DMS114 treated with DMSO at 0.1 percent for 48 hours (cell line): ENCODE data around the gene GSTCD.
"Not testable (repeated sequence)": the region's sequence is repeated elsewhere in the genome, so short reads cannot be mapped to it uniquely, and the experiment has no call there.

Source experiments
- DNase-seq: peaks from one replicate; lab custom pipeline; 2025; ENCODE audit not compliant: unreplicated experiment; lab: John Stamatoyannopoulos, UW

The GSTCD gene, protein sequence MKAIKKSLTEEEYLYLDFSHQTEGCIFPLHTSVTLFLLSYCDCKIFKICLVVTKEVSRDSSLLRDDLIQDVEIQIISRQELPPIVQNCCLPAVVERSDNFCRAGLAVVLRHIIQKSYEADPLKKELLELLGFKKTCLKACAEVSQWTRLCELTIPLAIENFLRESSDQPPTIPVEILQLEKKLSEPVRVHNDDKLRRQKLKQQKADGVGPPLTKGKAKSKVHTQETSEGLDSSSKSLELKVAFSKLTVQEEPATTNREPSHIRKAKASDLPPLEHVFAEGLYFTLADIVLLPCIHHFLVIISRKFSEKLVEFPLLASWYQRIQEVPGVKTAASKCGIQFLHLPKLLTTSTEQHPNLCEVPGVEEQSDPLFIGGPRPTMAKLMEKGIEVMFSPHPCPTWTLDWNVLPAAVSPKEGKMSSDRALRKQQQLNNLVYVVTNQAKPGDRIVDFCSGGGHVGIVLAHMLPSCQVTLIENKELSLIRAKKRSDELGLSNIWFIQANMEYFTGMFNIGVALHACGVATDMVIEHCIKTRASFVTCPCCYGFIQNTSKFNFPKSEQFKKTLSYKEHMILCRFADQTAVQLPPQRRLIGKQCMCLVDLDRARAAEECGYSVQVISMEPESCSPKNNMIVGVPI

DNA sequence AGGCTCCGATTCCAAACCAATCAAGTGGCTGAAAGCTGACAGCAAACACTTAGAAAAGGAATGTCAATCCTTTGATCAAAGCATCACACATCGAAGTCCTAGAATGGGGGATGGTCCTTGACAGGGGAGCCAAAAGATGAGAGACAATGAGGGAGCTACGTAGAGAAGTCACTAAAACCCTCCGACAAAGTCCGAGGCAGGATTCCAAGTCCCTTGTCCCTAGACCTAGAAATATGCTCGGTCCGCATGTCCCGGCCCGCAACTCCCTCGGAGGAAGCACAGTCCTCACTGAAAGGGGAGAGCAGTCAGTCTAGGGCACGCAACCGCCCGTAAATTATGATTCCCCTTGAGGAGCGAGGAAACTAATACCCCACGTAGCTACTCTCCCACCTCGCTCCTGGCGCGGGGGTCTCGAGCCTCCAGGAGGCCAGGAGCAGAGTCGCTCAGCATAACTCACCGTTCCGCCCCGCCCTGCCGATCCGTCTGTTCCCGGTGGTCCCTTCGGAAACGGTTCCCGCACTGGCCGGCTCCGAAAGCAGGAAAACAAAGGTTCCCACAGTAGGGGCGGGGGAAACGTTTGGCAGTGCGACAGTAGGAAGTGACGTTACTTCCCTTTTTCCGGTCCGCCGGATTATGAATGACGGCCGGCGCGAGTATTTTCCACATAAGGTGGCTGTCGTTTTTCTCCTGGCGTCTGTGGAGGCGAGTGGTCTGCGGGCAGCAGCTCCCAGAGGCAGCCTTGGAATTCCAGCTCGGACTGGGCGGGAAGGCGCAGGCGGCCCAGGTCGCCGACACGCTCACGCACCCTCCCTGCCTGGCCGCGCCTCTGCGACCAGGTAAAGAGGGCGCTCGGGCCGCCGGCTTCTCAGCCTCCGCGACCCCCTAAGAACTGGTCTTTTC, at the start of gene GSTCD, which contains the start of gene INTS12:
Gene GSTCD (plus strand): TSS at position 604 of the 900 bp plus-strand sequence. CDS start 8,830 bp downstream, outside the sequence.
Gene INTS12 (minus strand): TSS at position 509 of the 900 bp plus-strand sequence. CDS start 8,684 bp downstream, outside the sequence.
- peak; percentile 72 for DNase-seq

DNA sequence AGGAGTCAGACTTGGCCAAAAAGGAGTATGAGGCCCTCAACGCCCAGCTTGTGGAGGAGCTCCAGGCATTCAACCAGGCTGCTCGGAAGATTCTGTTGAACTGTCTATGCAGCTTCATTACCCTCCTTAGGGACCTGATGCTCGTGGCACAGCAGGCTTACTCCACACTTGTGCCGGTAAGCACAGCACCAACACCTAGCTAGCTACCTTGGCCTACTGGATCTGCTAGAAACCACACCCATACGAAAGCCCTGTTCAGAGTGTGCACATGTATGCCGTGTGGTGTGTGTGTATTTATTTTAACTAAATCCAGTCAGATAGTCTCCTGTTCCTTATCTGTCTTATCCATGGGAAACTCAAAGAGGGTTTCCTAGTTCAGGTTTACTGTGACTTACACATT, 49.4 kb upstream of the GSTCD start:
- DNase-seq: no peak

DNA sequence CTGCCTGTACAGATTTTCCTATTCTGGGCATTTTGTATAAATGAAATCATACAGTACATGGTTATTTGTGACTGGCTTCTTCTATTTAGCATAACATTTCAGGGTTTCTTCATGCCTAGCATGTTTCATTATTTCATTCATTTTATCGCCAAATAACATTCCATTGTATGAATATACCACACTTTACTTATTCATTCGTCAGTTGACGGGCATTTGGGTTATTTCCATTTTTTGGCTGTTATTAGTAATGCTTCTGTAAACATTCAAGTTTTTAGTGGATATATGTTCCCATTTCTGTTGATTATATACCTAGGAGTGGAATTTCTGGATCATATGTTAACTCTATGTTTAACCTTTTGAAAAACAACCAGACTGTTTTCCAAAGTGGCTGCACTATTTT, 47.6 kb upstream of the GSTCD start:
- DNase-seq: no peak

DNA sequence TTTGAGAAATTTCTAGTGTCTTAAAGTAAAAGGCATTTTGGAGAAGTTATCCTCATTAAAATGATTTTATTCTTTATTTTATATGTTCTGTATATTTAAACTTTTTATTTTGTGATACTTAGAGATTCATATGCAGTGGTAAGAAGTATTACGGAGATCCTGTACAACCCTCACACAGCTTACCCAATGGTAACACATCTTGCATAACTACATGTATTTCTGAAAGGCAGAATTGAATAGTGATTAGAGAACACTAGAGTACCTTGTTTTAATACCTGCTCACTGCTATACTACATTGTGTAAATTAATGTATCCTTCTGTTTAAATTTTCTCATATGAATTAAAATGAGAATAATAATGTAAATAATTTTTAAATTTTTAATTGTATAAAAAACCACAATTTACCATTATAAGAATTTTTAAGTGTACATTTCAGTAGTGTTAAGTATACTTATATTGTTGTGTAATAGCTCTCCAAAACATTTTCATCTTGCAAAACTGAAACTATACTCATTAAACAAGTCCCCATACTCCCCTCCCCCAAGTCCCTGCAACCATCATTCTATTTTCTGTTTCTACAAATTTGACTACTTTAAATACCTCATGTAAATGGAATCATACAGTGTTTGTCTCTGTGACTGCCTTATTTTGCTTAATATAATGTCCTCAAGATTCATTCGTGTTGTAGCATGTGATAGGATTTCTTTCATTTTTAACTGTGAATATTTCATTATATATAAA, 45.5 kb upstream of the GSTCD start:
- no peak for DNase-seq

DNA sequence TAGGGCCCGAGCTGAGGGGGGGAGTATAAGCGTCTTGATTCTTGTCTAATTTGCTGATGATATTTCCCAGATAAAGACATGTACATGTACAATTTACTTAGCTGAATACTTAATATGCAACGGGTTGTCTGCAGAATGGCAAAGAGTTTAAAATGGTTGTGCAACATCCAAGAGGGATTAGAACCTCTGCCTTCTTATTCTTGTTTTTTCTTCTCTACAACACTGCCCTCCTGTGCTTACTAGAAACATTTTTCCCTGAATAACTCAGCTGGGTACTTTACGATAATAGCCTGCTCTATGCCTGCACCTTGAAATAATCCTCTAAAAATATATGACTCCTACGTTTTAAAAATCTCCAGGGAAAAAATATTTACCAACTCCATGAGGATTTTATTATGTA, 41.9 kb upstream of the GSTCD start:
- DNase-seq: peak; percentile 2

DNA sequence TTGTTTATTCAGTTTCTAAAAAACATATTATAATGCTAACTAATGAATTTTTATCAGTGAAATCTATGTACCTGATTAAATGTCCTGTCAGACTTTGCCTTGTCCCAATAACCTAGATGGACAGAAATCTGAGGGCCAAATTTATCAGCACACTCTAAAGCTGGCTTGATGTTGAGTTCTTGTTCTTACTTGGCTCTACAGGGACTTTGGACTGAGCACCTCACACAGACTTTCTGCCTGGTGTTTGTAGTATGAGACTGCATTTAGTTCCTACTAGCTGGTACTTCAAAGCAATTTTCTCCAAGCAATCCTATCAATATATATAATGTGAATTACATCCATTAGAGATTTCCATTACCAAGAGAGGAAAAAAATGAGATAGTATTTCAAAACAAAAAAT, 37.9 kb upstream of the GSTCD start:
- no peak for DNase-seq

DNA sequence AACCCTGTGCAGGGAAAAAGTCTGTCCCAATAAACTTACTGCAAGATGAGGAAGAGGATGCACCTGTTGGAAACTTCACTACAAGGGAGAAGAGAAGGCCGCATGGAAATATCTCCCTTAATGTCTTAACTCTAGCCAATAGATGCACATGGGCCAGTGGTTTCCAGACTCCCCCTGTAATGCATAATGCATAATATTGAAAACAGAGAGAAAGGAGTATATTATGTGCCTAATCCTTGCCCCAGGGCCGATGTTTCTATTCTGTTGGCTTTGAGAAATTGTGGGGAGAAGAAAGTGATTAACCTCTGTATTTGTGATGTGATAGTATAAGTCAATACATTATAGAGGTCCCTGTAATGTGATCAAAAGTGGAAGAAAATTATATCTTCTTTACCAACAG, 37.3 kb upstream of the GSTCD start:
- no peak for DNase-seq

DNA sequence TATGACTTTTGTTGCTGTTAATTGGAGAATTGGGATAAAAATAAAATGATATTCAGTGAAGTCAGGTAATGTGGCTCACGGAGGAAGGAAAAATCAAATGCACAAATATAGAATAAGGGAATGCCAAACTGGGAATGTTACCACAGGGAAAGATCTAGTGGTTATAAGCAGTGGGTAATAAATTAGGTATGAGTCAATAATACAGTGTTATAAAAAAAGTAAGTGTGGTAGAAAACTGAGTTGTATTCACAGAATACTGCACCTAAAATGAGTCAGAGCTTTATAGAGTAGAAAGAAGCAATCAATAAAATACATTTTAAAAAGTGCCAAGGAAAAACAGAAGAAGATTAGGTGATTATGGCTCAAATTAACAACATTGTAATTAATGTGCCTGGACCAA, 34.6 kb upstream of the GSTCD start:
- DNase-seq: no peak

DNA sequence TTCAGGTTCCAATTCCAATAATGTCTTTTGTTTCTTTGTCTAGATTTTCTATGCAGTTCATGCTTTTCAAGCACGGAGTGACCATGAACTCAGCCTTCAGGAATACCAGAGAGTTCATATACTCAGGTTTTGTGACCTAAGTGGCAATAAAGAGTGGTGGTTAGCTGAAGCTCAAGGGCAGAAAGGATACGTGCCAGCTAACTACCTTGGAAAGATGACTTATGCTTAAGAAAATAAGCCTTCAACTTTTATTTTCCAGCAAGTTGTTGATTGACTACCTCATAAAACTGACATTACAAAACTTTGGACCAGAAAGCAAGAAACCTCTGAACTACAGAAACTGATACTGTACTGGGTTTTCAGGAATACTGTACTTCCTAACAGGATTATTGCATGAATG, 30.9 kb upstream of the GSTCD start:
- DNase-seq: no peak

DNA sequence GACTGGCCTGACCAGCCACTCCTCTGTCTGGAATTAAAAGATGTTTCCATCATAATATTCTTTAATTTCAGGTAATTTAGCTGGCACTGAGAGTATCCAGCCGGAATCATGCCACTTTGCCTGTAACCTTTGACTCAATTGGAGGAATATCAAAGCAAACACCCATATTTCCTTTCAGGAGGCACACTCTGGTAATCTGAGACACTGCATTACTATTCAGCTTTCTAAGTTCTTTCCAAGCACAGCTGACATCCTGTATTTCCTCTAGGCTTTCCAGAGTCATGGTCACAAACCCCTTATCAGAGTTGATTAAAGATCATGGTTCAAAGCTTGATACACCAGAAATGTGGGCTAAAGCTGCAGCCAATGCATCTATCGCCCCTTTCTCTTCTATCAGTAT, 29.4 kb upstream of the GSTCD start:
- no peak for DNase-seq

DNA sequence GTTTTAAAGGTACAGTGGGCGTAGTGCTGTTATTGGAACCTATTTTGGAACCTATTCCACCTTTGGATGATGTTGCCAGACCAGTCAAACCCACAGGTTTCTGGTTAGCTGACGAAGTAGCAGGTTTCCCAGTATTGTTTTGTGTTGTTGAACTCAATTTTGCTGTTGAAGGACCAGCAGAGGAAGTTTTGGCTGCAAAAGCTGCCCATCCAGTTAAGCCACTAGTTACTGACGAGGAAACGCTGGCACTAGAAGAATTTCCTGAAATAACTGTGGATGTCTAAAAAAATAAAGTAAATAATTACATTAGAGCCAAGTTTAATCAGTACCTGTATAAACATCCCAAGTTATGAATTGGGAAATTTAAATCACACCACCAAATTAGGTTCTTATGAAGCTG, 25.5 kb upstream of the GSTCD start:
- DNase-seq: no peak

DNA sequence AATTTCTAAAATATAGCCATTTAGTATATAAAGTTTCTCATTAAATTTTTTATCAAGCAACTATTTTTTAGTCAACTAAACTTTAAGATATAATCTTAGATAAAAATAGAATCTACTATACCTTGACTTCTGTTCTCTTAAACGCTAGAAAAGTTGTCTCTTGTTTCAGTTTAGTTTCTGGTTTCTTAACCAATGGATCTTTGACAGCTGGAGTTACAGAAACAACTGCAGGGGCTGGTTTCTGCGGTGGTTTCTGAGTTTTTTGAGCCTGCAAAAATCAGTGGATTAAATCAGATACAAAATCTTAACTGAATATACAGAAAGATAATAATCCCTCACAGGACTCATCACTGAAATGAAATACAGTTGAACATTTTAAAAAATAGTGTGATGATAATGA, 22.0 kb upstream of the GSTCD start:
- DNase-seq: no peak

DNA sequence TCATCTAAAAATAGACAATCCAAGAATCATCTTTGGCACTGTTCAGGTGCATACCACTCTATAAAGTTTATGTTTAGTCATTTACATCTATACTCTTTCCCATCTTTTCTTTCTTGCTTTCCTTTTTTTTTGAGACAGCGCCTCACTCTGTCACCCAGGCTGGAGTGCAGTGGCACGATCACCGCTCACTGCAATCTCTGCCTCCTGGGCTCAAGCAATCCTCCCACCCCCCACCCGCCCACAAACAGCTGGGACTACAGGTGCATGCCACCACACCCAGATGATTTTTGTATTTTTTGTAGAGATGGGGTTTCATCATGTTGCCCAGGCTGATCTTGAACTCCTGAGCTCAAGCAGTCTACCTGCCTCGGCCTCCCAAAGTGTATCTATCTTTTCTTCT, 13.8 kb upstream of the GSTCD start:
- DNase-seq: not testable (repeated sequence)

DNA sequence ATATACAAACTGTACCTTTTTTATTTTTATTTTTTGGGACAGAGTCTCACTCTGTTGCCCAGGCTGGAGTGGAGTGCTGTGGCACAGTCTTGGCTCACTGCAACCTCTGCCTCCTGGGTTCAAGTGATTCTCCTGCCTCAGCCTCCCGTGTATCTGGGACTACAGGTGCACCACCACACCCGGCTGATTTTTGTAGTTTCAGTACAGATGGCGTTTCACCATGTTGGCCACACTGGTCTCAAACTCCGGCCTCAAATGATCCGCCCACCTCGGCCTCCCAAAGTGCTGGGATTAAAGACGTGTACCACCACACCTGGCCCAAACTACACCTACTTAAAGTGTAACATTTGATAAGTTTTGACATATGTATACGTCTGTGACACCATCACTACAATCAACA, 12.8 kb upstream of the GSTCD start:
- not testable (repeated sequence) for DNase-seq

DNA sequence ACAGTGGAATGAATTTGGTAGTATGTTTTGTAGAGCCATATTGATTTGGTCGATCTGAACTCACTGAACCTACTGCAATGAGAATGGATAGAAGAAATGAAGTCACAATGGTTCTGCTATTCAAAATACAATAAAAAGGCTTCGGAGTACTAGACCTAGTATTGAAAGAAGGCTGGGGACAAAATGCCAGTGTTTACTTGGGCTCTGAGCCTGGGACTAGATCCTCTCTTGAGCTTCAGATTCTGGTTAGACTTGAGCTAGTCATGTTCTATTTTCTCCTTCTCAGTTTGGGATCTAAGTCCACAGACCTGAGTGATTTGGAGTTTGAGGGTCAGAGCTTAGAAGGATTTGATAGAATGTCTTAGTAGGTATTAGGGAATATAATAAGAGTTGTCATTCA, 10.0 kb upstream of the GSTCD start:
- DNase-seq: no peak

DNA sequence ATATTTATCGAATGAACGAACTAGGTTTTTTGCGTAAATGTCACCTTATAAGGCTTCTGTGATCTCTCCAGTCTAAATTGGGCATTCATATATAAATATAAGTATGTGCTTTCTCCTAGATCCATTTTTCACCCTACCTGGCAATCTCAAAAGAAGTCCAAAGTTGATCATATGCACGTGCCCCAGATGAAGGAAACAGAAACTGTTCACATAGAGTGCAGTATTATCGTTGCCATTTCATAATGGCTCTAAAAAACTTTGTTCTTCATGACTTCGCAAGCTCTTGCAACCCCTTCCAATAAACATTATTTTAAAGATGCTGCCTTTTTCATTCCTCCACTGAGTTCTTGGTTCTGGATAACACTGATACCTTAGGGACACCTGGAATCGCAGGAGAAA, 803 bp upstream of the GSTCD start:
- DNase-seq: no peak

DNA sequence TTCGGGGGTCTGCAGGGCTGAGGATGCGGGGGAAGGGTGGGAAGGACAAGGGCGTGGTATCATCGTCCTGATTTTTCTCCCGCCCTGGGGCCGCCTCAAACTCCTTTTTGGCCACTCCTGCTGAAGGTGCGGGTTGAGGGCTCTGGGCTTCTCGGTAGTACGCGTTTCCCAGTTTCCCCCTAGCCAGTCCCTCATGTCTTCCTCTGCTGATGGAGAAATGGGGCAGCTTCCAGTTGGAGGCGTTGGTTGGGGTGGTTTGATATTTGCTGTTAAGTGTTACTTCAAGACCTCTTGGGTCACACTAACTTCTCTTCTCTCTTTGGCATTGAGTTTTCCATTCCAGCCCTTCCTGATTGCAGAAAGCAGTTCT, 482 bp downstream of the GSTCD start:
- peak; percentile 20 for DNase-seq

DNA sequence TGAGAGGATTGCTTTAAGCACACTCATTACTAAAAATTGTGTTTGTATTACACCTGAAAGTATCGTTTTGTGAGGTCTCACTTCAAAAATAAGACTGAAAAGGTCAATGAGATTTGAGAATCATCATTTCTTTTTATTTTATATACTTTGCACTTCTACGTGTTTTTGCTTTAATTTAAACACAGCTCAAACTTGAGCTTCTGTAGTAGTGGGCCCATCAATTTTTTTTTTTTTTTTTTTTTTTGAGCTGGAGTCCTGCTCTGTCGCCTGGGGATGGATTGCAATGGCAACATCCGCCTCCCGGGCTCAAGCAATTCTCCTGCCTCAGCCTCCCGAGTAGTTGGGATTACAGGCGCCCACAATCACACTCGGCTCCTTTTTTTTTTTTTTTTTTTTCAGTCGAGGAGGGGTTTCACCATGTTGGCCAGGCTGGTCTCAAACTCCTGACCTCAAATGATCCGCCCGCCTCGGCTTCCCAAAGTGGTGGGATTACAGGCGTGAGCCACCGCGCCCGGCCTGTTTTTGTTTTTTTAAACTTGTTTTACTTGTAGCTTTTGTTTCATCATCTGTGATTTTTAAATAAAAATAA, 1.5 kb downstream of the GSTCD start:
- DNase-seq: no peak

DNA sequence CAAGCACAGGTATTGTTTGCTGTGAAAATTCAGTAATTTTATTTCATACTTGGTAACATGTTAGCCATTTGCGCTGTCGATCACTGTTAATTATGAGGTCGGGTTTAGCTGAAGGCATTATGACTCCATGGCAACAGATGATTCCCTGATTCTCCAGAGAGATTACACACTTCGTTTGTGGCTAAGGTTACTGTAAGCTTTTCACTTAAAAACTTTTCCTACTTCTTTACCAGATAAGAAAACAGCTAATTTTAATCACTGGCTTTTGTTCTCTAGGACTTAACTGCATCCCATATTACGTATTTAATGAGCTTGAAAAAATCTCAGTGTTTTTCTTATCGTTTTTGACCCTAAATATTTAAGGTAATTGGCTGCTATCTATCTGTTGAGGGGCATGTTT, 2.1 kb downstream of the GSTCD start:
- DNase-seq: no peak

DNA sequence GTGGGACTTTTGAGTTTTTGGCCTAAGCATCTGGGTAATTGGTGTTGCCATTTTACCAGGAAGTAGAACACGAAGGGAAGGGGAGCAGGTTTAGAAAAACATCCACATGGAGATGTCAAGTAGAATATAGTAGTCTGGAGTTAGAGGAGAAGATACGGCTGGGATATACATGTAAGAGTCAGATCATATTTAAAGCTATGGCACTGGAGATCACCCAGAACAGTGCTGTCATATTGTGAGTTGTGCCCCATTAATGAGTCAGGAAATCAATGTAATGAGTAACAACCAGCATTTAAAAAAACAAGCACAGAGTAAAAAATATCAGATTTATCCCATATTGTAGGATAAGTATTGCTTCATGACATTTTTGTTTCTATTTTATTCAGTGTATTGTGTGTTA, 4.2 kb downstream of the GSTCD start:
- DNase-seq: no peak
